ENCODE measurements around the gene DNAI7.

DNAI7 gene

DNA sequence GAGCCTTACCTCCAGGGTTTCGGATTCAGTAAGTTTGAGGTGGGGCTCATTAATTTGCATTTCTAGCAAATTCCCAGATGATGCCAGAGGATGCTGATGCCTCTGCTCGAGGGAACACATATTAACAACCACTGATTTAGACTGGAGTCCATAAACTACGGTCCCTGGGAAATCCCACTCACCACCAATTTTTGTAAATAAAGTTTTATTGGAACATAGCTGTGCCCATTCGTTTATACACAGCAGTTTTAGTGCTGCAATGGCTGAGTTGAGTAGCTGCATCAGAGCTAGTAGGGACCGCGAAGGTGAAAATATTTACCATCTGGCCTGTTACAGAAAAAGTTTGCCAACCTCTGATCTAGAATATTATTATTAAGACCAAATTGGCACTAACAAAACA is 73.8 kb downstream of the DNAI7 start:
- TF ChIP-seq, protein P1, sequence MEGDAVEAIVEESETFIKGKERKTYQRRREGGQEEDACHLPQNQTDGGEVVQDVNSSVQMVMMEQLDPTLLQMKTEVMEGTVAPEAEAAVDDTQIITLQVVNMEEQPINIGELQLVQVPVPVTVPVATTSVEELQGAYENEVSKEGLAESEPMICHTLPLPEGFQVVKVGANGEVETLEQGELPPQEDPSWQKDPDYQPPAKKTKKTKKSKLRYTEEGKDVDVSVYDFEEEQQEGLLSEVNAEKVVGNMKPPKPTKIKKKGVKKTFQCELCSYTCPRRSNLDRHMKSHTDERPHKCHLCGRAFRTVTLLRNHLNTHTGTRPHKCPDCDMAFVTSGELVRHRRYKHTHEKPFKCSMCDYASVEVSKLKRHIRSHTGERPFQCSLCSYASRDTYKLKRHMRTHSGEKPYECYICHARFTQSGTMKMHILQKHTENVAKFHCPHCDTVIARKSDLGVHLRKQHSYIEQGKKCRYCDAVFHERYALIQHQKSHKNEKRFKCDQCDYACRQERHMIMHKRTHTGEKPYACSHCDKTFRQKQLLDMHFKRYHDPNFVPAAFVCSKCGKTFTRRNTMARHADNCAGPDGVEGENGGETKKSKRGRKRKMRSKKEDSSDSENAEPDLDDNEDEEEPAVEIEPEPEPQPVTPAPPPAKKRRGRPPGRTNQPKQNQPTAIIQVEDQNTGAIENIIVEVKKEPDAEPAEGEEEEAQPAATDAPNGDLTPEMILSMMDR (conservative IDR thresholded peaks at IDR 0.05; ENCODE audit: low read depth): no peak
- no peak overlapping the region for H3K27ac ChIP-seq
- ChIA-PET POLR2A (ENCODE audit: low non-redundant PET) (no interaction called here), CTCF (interaction anchor here (0.6 kb wide), 1 partner anchor 156 kb away, joined by 5 read pairs; no protein-coding TSS in a partner anchor)
- DNase-seq (ENCODE audit: low spot score): no peak

DNA sequence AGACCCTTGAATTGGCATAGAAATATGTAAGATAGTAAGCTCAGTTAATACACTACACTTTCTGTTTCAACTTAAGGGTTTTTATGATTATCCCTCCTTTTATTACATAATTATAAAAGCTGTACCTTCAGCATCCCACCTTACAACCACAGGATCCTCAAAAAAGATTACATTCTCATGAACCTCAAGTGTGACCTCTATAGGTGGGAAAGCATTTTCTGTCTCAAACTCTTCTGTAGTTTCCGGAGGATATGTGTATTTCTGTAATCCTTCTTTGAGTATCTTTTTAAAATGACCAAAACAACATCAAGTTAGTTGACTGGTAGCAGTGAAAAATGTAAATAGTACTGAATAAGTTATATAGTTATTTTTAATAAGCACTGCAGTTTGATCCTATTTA is 75.9 kb downstream of the DNAI7 start:
- TF ChIP-seq, protein P1 (conservative IDR thresholded peaks at IDR 0.05; ENCODE audit: low read depth): no peak
- no peak overlapping the region for H3K27ac ChIP-seq
- ChIA-PET POLR2A (ENCODE audit: low non-redundant PET) (no interaction called here), CTCF (interaction anchor here (0.9 kb wide), 1 partner anchor 655 kb away, joined by 3 read pairs; no protein-coding TSS in a partner anchor)
- DNase-seq (ENCODE audit: low spot score): no peak

DNA sequence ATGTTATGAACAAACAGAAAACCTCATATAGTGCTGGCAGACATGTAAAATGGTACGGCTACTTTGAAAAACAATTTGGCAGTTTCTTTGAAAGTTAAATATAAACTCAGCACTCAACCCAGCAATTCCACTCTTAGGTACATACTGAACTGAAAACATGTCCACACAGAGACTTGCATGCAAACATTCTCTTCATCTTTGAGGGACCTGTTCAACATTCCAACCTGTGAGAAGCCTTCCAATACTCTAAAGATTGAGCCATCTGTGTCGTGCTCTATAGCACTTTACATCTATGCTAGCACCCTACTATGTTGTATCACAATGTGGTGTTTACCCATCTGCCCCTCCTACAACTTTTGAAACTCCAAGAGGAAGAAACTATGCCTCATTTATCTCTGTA is 79.3 kb downstream of the DNAI7 start:
- ChIA-PET CTCF (no interaction called here), POLR2A (ENCODE audit: low non-redundant PET) (no interaction called here)
- H3K27ac ChIP-seq: no peak overlapping the region
- DNase-seq (ENCODE audit: low spot score): no peak
- TF ChIP-seq, protein P1 (conservative IDR thresholded peaks at IDR 0.05; ENCODE audit: low read depth): no peak

DNA sequence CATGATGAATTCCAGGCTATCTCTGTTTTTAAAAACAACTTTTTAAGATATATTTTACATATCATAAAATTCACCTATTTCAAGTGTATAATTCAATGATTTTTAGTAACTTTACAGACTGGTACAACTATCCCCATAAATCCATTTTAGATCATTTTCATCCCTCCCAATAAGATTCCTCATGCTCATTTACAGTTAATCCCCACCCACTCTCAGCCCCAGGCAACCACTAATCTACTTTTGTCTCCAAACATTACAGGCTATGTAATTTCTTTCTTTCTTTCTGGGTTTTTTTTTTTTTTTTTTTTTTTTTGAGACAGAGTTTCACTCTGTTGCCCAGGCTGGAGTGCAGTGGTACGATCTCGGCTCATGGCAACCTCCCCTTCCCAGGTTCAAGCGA is 81.3 kb downstream of the DNAI7 start:
- no peak overlapping the region for H3K27ac ChIP-seq
- POLR2A ChIA-PET (ENCODE audit: low non-redundant PET): no interaction called here
- CTCF ChIA-PET: no interaction called here
- no peak for DNase-seq (ENCODE audit: low spot score)
- TF ChIP-seq, protein P1 (conservative IDR thresholded peaks at IDR 0.05; ENCODE audit: low read depth): no peak

DNA sequence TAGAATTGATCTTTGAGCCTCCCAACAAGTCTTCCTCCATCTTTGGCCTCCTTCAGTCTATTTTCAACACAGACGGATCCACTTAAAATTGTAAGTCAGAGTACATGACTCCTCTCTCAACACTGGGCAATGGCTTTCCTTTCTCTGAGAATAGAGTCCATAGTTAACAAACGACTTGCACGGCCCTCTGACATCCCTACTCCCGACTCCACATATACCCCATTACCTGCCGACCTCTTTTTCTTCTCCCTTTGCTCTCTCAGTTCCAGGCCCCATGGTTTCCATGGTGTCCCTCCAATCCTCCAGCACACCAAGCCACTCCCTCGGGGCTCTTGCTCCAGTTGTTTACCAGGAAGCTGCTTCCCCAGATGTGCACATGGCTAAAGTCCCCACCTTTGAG is 84.7 kb downstream of the DNAI7 start:
- H3K27ac ChIP-seq: no peak overlapping the region
- no peak for DNase-seq (ENCODE audit: low spot score)
- ChIA-PET POLR2A (ENCODE audit: low non-redundant PET) (no interaction called here), CTCF (no interaction called here)
- TF ChIP-seq, protein P1 (conservative IDR thresholded peaks at IDR 0.05; ENCODE audit: low read depth): no peak

DNA sequence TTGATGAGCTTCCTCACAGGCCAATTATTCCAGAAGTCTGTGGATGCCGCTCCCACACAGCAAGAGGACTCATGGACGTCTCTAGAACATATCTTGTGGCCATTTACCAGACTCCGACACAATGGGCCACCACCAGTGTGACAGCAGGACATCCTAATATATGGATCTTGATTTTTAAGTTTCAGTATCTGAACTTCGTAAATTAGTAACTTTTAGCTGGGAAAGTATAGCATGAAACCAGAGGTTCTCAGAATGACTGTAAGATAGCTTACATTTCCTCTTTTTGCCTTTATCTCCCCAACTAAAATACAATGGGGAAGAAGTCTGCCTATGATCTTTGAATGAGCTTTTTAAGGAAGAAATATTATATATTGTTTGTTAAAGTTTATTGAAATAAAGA is 87.0 kb downstream of the DNAI7 start:
- TF ChIP-seq, protein P1 (conservative IDR thresholded peaks at IDR 0.05; ENCODE audit: low read depth): no peak
- ChIA-PET POLR2A (ENCODE audit: low non-redundant PET) (no interaction called here), CTCF (no interaction called here)
- DNase-seq (ENCODE audit: low spot score): no peak
- H3K27ac ChIP-seq: no peak overlapping the region

DNA sequence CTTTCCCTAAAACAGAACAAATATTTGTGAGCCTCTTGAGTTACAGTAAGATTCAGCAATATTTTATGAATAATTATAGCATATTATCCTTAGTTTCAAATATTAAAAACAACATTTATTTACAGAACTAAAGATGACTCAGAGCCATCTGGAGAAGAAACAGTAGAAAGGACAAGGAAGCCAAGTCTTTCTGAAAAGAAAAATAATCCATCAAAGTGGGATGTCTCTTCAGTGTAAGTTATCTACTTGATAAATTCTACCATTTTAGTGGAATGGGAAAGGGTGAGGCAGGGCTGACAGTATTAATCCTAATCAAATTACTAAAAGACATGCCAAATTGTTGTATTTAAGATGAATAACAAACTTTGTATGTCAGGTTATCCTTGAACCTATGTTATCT is 88.1 kb downstream of the DNAI7 start:
- POLR2A ChIA-PET (ENCODE audit: low non-redundant PET): no interaction called here
- TF ChIP-seq, protein P1 (conservative IDR thresholded peaks at IDR 0.05; ENCODE audit: low read depth): no peak
- DNase-seq (ENCODE audit: low spot score): no peak
- H3K27ac ChIP-seq: no peak overlapping the region
- CTCF ChIA-PET: no interaction called here
